ENCODE results near the gene MUC21.

MUC21 gene

GRCh38 chr6:31031095-31031494 is 47.6 kb downstream of the MUC21 start:
- no peak overlapping the region for H3K27ac ChIP-seq (ENCODE audit: low read depth, low read length)
- no peak overlapping the region for H3K9ac ChIP-seq (ENCODE audit: low read length)
- no peaks in the 10 kb centered on the region for H3K4me1 ChIP-seq (ENCODE audit: control insufficient read depth, insufficient read depth, low read length)
- no peaks in the 10 kb centered on the region for H3K36me3 ChIP-seq (ENCODE audit: control insufficient read depth, insufficient read depth, low read length)
- H3K4me3 ChIP-seq (ENCODE audit: low read depth, low read length), result no peak overlapping the region
- H3K9me3 ChIP-seq (ENCODE audit: control insufficient read depth, insufficient read depth, low read depth, low read length), result peaks cover 13% of the 10 kb centered on the region; the same call in 1 of the 2 replicates
- H3K27me3 ChIP-seq (ENCODE audit: control insufficient read depth, insufficient read depth, low read length), result peaks cover 10% of the 10 kb centered on the region; the same call in 1 of the 2 replicates

- Histone ChIP-seq H3K4me3 (ENCODE audit: low read depth, low read length) (no peak overlapping the region), H3K27me3 (ENCODE audit: control insufficient read depth, insufficient read depth, low read length) (peaks cover 5% of the 10 kb centered on the region; the same call in 1 of the 2 replicates), H3K9me3 (ENCODE audit: control insufficient read depth, insufficient read depth, low read depth, low read length) (peaks cover 4% of the 10 kb centered on the region; the same call in 1 of the 2 replicates), H3K27ac (ENCODE audit: low read depth, low read length) (no peak overlapping the region), H3K36me3 (ENCODE audit: control insufficient read depth, insufficient read depth, low read length) (no peaks in the 10 kb centered on the region), H3K4me1 (ENCODE audit: control insufficient read depth, insufficient read depth, low read length) (no peaks in the 10 kb centered on the region), H3K9ac (ENCODE audit: low read length) (no peak overlapping the region)
Observed at GRCh38 chr6:31033075-31033474, 49.6 kb downstream of the MUC21 start.

- Histone ChIP-seq H3K9ac (ENCODE audit: low read length) (no peak overlapping the region), H3K27ac (ENCODE audit: low read depth, low read length) (no peak overlapping the region), H3K27me3 (ENCODE audit: control insufficient read depth, insufficient read depth, low read length) (no peaks in the 10 kb centered on the region; the same call in 1 of the 2 replicates), H3K4me3 (ENCODE audit: low read depth, low read length) (no peak overlapping the region), H3K4me1 (ENCODE audit: control insufficient read depth, insufficient read depth, low read length) (no peaks in the 10 kb centered on the region), H3K9me3 (ENCODE audit: control insufficient read depth, insufficient read depth, low read depth, low read length) (no peaks in the 10 kb centered on the region), H3K36me3 (ENCODE audit: control insufficient read depth, insufficient read depth, low read length) (no peaks in the 10 kb centered on the region)
Observed at GRCh38 chr6:31035862-31036497, 52.5 kb downstream of the MUC21 start.

- H3K9me3 ChIP-seq (ENCODE audit: control insufficient read depth, insufficient read depth, low read depth, low read length), result no peaks in the 10 kb centered on the region
- no peak overlapping the region for H3K9ac ChIP-seq (ENCODE audit: low read length)
- H3K27ac ChIP-seq (ENCODE audit: low read depth, low read length), result no peak overlapping the region
- no peak overlapping the region for H3K4me3 ChIP-seq (ENCODE audit: low read depth, low read length)
- no peaks in the 10 kb centered on the region for H3K4me1 ChIP-seq (ENCODE audit: control insufficient read depth, insufficient read depth, low read length)
- H3K27me3 ChIP-seq (ENCODE audit: control insufficient read depth, insufficient read depth, low read length), result no peaks in the 10 kb centered on the region
- no peaks in the 10 kb centered on the region for H3K36me3 ChIP-seq (ENCODE audit: control insufficient read depth, insufficient read depth, low read length)
Observed at GRCh38 chr6:31037169-31037568, 53.7 kb downstream of the MUC21 start.

- Histone ChIP-seq H3K27me3 (ENCODE audit: control insufficient read depth, insufficient read depth, low read length) (no peaks in the 10 kb centered on the region), H3K4me1 (ENCODE audit: control insufficient read depth, insufficient read depth, low read length) (no peaks in the 10 kb centered on the region), H3K27ac (ENCODE audit: low read depth, low read length) (no peak overlapping the region)
Observed at GRCh38 chr6:31037682-31038081, 54.2 kb downstream of the MUC21 start.

GRCh38 chr6:31038559-31038958 is 55.0 kb downstream of the MUC21 start:
- no peaks in the 10 kb centered on the region for H3K9me3 ChIP-seq (ENCODE audit: control insufficient read depth, insufficient read depth, low read depth, low read length)
- H3K27me3 ChIP-seq (ENCODE audit: control insufficient read depth, insufficient read depth, low read length), result no peaks in the 10 kb centered on the region
- H3K36me3 ChIP-seq (ENCODE audit: control insufficient read depth, insufficient read depth, low read length), result no peaks in the 10 kb centered on the region
- no peaks in the 10 kb centered on the region for H3K4me1 ChIP-seq (ENCODE audit: control insufficient read depth, insufficient read depth, low read length)
- no peak overlapping the region for H3K4me3 ChIP-seq (ENCODE audit: low read depth, low read length)
- no peak overlapping the region for H3K27ac ChIP-seq (ENCODE audit: low read depth, low read length)
- H3K9ac ChIP-seq (ENCODE audit: low read length), result no peak overlapping the region

More at GRCh38 chr6:31037682-31038081, 54.2 kb downstream of the MUC21 start:
- Histone ChIP-seq H3K9ac (ENCODE audit: low read length) (no peak overlapping the region), H3K9me3 (ENCODE audit: control insufficient read depth, insufficient read depth, low read depth, low read length) (no peaks in the 10 kb centered on the region), H3K36me3 (ENCODE audit: control insufficient read depth, insufficient read depth, low read length) (no peaks in the 10 kb centered on the region), H3K4me3 (ENCODE audit: low read depth, low read length) (no peak overlapping the region)
